ENCODE data around the gene NUP85.
A peak's percentile ranks its signal among the peaks of the same experiment; 100 is the strongest.
"Not testable (repeated sequence)": the region's sequence is repeated elsewhere in the genome, so short reads cannot be mapped to it uniquely, and the experiment has no call there.

The NUP85 gene

GRCh38 chr17:75205037-75205792 is at the start of gene NUP85:
Gene NUP85 (plus strand): TSS chr17:75205679. CDS start chr17:75205762, 83 bp downstream.
- DNase-seq = peak; percentile 93

- DNase-seq = peak; percentile 3
These were observed 47.0 kb upstream of the NUP85 start for GRCh38 chr17:75158480-75158879.

- DNase-seq = peak; percentile 1
These were observed 46.1 kb upstream of the NUP85 start for GRCh38 chr17:75159196-75160031.

- DNase-seq = no peak
These were observed 45.3 kb upstream of the NUP85 start for GRCh38 chr17:75160211-75160610.

- no peak for DNase-seq
These were observed 42.4 kb upstream of the NUP85 start for GRCh38 chr17:75163074-75163473.

GRCh38 chr17:75164606-75165005 is 40.9 kb upstream of the NUP85 start:
- not testable (repeated sequence) for DNase-seq

GRCh38 chr17:75168998-75169397 is 36.5 kb upstream of the NUP85 start:
- peak; percentile 4 for DNase-seq

GRCh38 chr17:75173526-75173925 is 32.0 kb upstream of the NUP85 start:
- DNase-seq = no peak

- no peak for DNase-seq
These were observed 30.5 kb upstream of the NUP85 start for GRCh38 chr17:75174996-75175395.

GRCh38 chr17:75176625-75177024 is 28.9 kb upstream of the NUP85 start:
- DNase-seq = no peak

- no peak for DNase-seq
These were observed 27.0 kb upstream of the NUP85 start for GRCh38 chr17:75178453-75178852.

- DNase-seq = no peak
These were observed 24.4 kb upstream of the NUP85 start for GRCh38 chr17:75181110-75181509.

GRCh38 chr17:75181608-75182318 is 23.7 kb upstream of the NUP85 start:
- no peak for DNase-seq

- no peak for DNase-seq
These were observed 23.2 kb upstream of the NUP85 start for GRCh38 chr17:75182319-75182568.

- peak; percentile 98 for DNase-seq
These were observed 22.7 kb upstream of the NUP85 start, which contains the start of gene SUMO2 for GRCh38 chr17:75182569-75183436. Gene SUMO2 (minus strand): TSS chr17:75182959. CDS start chr17:75182834, 125 bp downstream.

GRCh38 chr17:75183999-75184884 is 21.2 kb upstream of the NUP85 start:
- no peak for DNase-seq

GRCh38 chr17:75188614-75189013 is 16.9 kb upstream of the NUP85 start:
- DNase-seq = no peak

GRCh38 chr17:75191584-75191983 is 13.9 kb upstream of the NUP85 start:
- no peak for DNase-seq

GRCh38 chr17:75194879-75195278 is 10.6 kb upstream of the NUP85 start:
- DNase-seq = no peak

- DNase-seq = no peak
These were observed 5.4 kb upstream of the NUP85 start for GRCh38 chr17:75199886-75200618.

GRCh38 chr17:75205793-75206163 is 299 bp downstream of the NUP85 start:
- no peak for DNase-seq

Measured in activated T-cell treated with anti-CD3 and anti-CD28 coated beads, Interleukin-2, amount 50 U/mL, for 1 hour (primary cell).